ENCODE measurements around the gene DAB1.
"Not testable (repeated sequence)": the region's sequence is repeated elsewhere in the genome, so short reads cannot be mapped to it uniquely, and the experiment has no call there.

The DAB1 gene

GRCh38 chr1:57269630-57270225, 154.1 kb downstream of the DAB1 start:
- DNase-seq: no peak

- DNase-seq: no peak
Measured at GRCh38 chr1:57265104-57265503, 158.8 kb downstream of the DAB1 start.

GRCh38 chr1:57262472-57262871, 161.4 kb downstream of the DAB1 start:
- DNase-seq: no peak

- DNase-seq: no peak
Measured at GRCh38 chr1:57258557-57259325, 165.1 kb downstream of the DAB1 start.

- DNase-seq: no peak
Measured at GRCh38 chr1:57255945-57256344, 167.9 kb downstream of the DAB1 start.

GRCh38 chr1:57254022-57254421, 169.8 kb downstream of the DAB1 start:
- no peak for DNase-seq

GRCh38 chr1:57252597-57253294, 171.1 kb downstream of the DAB1 start:
- DNase-seq: no peak

GRCh38 chr1:57250021-57250420, 173.8 kb downstream of the DAB1 start:
- no peak for DNase-seq

- DNase-seq: no peak
Measured at GRCh38 chr1:57249511-57249910, 174.3 kb downstream of the DAB1 start.

GRCh38 chr1:57248830-57249229, 175.0 kb downstream of the DAB1 start:
- DNase-seq: peak; percentile 63

GRCh38 chr1:57238233-57238781, 185.6 kb downstream of the DAB1 start:
- DNase-seq: no peak

GRCh38 chr1:57235730-57236510, 187.9 kb downstream of the DAB1 start:
- no peak for DNase-seq

- no peak for DNase-seq
Measured at GRCh38 chr1:57234459-57234858, 189.4 kb downstream of the DAB1 start.

- no peak for DNase-seq
Measured at GRCh38 chr1:57232500-57232899, 191.4 kb downstream of the DAB1 start.

GRCh38 chr1:57229998-57230397, 193.9 kb downstream of the DAB1 start:
- no peak for DNase-seq

GRCh38 chr1:57229076-57229475, 194.8 kb downstream of the DAB1 start:
- no peak for DNase-seq

- no peak for DNase-seq
Measured at GRCh38 chr1:57222801-57223200, 201.1 kb downstream of the DAB1 start.

- no peak for DNase-seq
Measured at GRCh38 chr1:57222307-57222706, 201.6 kb downstream of the DAB1 start.

GRCh38 chr1:57220905-57221304, 203.0 kb downstream of the DAB1 start:
- not testable (repeated sequence) for DNase-seq

- no peak for DNase-seq
Measured at GRCh38 chr1:57218487-57219079, 205.3 kb downstream of the DAB1 start.

GRCh38 chr1:57217905-57218304, 206.0 kb downstream of the DAB1 start:
- DNase-seq: no peak

GRCh38 chr1:57214951-57215575, 208.8 kb downstream of the DAB1 start:
- DNase-seq: no peak
